ENCODE measurements around the gene GNAZ.

GNAZ gene

GRCh38 chr22:23072077-23072910 is 2.0 kb downstream of the GNAZ start:
- DNase-seq (ENCODE audit: insufficient read length, low spot score) (no peak), FAIRE-seq (no peak)
- no peak for TF ChIP-seq CTCF (IDR thresholded peaks at IDR 0.05; ENCODE audit: insufficient read depth, missing control alignments)

GRCh38 chr22:23072911-23073491 is 2.7 kb downstream of the GNAZ start:
- DNase-seq (ENCODE audit: insufficient read length, low spot score): no peak
- TF ChIP-seq CTCF (IDR thresholded peaks at IDR 0.05; ENCODE audit: insufficient read depth, missing control alignments): no peak
- FAIRE-seq: no peak

GRCh38 chr22:23073526-23074229 is 3.4 kb downstream of the GNAZ start:
- no peak for TF ChIP-seq CTCF (IDR thresholded peaks at IDR 0.05; ENCODE audit: insufficient read depth, missing control alignments)
- DNase-seq (ENCODE audit: insufficient read length, low spot score) (no peak), FAIRE-seq (no peak)

- DNase-seq (ENCODE audit: insufficient read length, low spot score): no peak
- FAIRE-seq: no peak
- TF ChIP-seq CTCF (IDR thresholded peaks at IDR 0.05; ENCODE audit: insufficient read depth, missing control alignments): no peak
Observed at GRCh38 chr22:23074451-23074850, 4.1 kb downstream of the GNAZ start.

GRCh38 chr22:23075050-23075449 is 4.7 kb downstream of the GNAZ start:
- no peak for TF ChIP-seq CTCF (IDR thresholded peaks at IDR 0.05; ENCODE audit: insufficient read depth, missing control alignments)
- FAIRE-seq: no peak

GRCh38 chr22:23075525-23076216 is 5.4 kb downstream of the GNAZ start:
- FAIRE-seq: no peak
- TF ChIP-seq CTCF (IDR thresholded peaks at IDR 0.05; ENCODE audit: insufficient read depth, missing control alignments): no peak
- DNase-seq (ENCODE audit: insufficient read length, low spot score): no peak

More at GRCh38 chr22:23075050-23075449, 4.7 kb downstream of the GNAZ start:
- DNase-seq (ENCODE audit: insufficient read length, low spot score): no peak
